GM19035 (cell line): ENCODE data around the gene USHBP1.

Experiments
- ATAC-seq: cut with Tn5 transposase; IDR thresholded peaks from one replicate; pipeline ENCODE4 v1.9.1; 2021; ENCODE audit not compliant: unreplicated experiment

Gene USHBP1

DNA sequence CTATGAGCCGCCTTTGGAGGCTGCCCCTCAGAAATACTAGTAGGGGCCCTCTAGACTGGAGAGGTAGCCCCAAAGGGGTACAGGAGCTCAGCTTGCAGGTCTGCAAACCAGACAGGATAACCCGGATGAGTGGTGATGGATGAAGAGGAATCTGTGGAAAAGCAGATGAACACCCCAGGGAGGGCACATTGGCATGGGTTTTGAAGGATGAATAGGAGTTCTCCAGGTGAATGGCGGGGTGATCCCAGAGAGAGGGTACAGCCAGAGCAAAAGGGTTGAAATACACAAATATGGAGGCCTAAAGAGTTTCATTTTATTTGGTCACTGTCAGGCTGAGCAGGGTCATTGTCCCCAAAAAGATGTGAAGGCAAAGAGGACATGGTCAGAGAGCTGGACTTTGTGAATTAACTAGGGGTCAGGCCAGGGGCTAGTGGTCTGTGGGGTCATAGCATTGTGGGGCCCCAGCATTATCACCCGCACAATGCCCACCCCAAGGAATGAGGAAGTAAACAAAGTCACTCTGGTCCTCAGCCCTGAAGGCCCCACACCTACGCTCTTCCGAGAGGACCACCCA lies 23.6 kb downstream of the USHBP1 start:
- ATAC-seq, result no peak

DNA sequence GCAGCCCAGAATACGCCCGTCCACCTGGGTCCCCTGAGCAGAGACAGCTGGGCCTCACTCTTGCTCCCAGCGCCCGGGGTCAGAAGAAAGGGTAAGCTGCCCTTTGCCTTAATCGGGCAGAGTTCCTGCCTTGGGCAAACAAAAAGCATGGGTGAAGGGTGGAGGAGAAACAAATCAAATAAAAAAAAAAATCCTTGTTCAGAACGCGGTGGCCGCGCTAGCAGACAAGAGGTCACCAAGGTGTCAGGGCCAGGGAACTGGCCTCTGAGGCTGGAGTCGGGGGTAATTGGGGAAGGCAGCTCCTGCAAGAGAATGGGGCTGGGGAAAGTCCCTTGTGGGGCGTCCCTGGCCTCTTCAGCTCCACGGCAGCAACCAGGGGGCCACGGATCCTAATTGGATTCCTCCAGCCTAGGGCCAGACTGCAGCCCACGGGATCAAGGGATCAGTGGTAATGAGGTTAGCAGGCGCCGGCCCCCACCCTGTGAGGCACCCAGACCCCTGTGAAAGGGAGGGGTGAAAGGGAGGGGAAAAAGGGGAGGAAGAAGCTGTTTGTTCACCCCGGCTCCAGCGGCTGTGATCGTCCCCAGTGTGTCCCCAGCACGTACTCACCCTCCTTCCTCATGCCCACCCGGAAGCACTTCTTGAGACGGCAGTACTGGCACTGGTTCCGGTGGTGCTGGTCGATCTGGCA lies 24.3 kb downstream of the USHBP1 start:
- ATAC-seq, result no peak

DNA sequence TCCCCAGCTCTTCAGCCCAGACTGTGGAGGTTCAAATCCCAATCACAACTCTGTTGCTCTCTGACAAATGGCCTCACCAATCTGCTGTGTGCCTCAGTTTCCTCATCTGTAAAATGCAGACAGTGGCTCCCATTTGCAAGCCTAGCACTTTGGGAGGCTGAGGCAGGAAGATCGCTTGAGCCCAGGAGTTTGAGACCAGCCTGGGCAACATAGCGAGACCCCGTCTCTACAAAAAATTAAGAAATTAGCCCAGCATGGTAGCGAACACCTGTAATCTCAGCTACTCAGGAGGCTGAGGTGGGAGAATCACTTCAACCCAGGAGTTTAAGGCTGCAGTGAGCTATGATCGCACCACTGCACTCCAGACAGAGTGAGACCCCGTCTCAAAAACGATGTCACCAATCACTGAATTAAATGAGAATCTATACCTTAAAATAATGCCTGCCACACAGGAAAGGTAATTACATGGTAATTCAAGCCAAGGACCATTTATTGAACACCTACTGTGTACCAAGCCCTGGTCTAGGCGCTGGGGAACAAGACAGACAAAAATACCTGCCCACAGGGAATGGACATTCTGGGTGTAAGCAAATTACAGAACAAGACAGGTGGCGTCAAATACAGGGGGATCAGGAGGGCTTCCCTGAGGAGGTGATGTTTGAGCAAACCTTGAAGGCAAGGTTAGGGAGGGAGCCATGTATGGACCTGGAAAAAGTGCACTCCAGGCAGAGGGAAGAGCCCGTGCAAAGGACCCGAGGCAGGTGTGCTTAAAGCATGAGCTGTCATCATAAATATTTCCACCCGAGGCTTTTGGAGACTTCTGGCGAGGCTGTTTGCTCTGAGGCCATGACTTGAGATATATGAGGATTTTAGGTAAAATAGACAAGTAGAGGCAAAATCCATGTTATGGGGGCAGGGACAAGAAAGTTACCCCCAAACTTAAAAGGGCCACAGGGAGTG lies 26.5 kb downstream of the USHBP1 start:
- ATAC-seq, result no peak

DNA sequence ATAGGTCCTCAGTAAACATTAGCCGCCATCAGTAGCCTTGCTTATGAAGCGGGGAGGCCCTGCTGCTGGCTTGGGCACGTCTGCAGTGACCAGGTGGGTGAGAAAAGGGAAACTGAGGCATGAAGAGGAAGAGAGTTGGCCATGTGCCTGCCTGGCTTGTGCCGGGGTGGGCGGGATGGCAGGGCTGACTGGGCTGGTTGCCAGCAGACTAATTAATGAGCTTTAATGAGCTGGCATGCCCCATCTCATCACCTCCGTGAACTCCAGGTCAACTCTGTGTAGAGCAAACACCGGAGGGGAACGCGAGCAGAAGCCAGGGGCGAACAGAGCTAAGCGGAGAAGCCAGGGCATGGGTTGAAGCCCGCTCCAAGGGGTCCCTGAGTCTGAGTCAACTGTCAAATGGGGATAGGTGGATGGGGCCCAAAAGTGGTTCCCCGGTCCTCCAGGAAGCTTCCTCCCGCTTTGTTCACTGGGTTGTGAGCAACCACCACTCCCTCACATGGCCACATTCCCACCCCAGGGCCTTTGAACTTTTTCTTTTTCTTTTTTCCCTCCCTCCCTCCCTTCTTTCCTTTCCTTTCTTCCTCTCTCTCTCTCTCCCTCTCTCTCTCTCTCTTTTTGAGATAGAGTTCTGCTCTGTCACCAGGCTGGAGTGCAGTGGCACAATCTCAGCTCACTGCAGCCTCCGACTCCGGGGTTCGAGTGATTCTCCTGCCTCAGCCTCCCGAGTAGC lies 27.6 kb downstream of the USHBP1 start:
- ATAC-seq, result no peak

DNA sequence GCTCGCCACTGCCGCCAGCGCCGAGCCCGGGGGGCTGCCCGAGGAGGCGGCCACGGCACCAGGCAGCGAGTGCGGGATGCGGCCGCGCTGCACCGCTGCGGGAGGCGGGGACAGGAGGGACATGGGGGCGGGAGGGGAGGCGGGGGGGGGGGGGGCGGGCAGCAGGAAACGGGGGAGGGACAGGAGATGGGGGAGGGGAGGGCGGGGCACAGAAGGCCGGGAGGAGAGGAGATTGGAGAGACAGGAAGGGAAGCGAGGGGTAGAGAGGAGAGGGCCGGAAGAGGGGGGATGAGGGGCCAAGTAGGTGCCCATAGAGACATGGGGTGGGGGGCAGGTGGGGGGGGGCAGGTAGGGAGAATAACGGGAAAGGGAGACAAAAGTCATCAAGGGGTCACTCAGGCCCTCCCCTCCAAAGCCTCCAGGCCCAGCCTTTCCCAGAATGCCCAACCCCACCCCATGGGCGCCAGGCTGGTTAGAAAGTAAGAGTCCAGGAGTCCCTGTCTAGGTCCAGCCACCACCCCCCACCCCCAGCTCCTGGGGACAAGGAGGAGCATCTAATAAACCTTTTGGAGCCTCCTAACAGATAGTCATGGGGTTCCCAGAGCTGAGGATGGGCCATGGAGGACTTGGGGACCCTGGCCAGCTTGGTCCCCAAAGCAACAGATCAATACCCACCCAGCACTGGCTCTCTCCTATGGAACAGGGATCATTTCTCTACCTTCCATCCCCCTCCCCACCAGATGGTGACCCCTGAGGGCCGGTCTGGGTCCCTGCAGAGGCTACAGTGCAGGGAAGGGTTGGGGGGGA lies 28.4 kb downstream of the USHBP1 start:
- peak; percentile 20 for ATAC-seq

DNA sequence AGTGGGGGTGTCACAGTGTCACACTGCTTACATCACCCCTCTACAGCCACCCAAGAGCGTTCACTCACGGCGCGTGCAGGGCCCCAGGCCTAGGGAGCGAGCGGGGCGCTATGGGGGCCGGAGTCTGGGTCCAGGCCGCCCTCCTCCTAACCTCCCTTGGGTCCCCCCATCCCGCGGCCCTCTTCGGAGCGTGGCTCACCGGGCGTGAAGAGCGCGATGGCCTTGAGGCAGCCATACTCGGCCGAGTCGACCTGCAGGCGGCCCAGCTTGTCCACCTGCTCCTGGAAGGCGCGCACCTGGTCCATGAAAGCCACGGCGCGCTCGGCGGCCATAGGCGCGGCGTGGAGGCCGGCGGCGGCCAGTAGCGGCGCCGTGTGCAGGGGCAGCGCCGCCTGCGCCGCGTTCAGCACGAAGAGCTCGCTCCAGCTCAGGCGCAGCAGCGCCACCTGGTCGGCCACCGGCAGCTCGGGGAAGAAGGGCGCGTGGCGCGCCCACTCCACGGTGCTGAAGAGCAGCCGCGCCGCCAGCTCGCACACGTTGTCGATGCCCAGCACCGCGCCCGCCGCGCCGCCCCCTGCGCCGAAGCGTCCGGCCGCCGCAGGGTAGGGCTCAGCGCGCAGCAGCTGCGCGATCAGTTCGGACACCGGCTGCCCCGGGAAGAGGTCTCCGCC lies 29.1 kb downstream of the USHBP1 start:
- ATAC-seq, result peak; percentile 80

DNA sequence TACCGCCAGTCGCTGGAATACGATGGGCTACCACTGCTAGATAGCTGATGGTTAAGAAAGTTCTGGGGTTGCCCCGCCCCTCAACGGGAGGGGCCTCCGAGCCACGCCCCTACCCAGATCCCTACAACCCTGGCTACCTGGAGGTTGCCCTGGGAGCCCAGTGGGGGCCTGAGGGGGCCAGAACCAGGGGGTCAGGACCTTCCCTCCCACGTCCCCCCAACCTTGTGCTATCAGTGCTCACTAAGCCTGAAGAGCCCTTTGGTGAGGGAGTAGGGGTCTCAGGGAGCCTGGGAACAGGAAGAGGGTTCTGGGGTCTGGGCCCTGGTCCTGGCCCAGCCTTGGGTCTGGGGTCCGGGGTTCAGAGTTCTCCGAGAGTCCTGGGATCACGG lies 29.6 kb downstream of the USHBP1 start:
- ATAC-seq, result peak; percentile 38

DNA sequence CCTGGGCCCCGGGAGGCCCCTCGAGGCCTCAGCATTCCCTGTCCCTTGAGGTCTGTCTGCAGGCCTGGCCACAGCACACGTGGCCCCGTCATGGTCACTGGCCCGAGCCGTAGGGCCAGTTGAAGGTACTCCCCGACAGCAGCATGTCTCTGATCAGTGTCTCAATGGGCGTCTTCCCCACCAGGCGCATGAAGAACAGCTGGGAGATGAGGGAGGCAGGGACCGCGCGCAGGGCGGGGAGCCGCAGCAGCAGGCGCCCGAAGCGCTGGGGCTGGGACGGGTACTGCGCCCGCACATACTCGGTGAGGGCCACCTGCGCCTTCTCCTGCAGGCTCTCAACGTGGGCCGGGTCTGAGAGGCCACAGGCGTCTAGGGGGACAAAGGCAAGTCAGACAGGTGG lies 32.3 kb downstream of the USHBP1 start:
- ATAC-seq, result no peak

DNA sequence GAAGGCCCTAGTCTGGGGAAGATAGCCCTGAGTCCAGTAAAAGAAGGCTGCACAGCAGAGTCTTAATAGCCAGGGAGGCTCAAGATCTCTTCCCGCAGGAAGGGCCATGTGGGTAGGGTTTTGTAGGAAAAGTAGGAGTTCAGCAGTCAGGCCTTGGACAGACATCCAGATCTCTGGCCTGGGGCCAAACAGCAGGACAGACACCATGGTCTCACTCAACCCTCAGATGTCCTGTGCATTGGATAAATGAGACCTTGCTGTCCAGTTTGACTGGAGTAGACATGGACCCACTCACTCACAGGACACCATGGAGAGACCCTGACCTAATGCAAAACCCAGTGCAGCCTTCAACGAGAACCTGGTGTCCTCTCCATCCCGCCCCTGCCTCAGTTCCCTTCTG lies 34.7 kb downstream of the USHBP1 start:
- ATAC-seq, result no peak

DNA sequence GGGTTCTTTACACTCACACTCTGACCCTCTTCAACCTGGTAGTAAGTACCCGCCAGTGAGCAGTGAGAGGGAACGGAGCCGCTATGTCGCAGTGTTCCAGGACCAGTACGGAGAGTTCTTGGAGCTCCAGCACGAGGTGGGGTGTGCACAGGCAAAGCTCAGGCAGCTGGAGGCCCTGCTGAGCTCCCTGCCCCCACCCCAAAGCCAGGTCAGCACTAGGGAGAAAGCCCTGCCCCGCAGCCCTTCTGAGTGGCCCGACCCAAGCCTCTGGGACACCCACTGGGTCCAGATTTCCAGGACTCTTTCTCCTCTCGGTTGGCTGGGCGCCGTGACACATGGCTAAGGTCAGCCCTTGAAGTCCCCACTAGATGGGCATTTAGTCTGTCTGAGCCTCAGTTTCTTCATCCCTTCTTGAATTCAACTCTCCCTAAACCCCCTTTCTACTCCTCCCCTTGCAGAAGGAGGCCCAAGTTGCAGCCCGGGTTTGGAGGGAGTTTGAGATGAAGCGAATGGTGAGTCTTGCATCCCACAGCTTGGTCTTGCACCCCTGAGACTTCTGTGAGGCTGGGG lies 36.7 kb downstream of the USHBP1 start:
- no peak for ATAC-seq

DNA sequence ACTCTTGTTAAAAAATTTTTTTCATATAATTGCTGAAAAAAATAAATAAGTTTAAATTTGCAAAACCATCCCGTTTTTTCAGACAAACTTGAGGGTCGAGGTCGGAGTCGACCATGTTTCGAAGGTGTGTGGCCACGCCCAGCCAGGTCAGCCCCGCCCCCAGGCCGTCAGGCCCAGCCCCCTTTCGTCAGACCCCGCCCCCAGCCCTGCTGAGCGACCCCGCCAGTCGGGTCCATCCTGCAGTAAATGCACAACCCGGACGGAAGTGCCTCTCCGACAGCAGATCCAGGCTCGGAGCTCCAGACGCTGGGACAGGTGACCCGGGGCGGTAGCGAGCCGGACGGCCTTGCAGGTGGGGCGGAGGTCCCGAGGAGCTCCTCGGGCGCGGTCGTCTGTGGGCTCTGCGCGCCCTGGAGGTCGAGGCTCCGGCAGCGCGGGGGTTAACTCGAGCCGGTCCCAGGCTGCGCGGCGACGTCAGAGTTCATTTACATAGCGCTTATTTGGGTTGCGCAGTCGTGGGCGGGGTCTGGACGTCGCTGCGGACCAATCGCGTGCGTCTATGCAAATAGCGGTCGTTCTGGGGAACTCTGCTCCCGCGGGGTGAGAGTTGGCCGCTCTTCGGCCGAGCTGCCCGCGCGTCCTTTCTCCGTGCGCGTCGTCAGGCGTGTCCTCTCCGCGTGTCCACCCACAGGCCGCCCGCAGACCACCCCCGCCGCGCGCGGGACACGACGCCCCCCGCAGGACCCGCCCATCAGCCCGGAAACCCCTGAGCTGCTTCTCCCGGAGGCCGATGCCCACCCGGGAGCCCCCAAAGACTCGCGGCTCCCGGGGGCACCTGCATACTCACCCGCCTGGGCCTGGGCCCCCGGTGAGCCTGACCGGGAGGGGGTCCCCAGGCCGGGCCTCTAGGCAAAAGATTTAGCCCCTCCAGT lies 38.3 kb downstream of the USHBP1 start, which contains the start of gene OCEL1:
Gene OCEL1 (plus strand): TSS at position 225 of the 932 bp plus-strand sequence. CDS start 22 bp downstream, at position 247.
- ATAC-seq, result peak; percentile 84

DNA sequence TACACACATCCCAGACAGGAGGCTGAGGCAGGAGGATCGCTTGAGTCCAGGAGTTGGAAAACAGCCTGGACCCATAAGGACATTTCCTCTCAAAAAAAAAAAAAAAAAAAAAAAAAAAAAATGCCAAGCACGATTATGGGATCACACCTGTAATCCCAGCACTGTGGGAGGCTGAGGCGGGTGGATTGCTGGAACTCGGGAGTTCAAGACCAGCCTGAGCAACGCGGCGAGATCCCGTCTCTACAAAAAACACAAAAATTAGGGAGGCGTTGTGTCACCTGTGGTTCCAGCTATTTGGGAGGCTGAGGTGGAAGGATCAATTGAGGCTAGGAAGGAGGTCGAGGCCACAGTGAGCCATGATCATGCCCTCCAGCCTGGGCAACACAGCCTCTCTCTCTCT lies 39.5 kb downstream of the USHBP1 start:
- ATAC-seq, result no peak

DNA sequence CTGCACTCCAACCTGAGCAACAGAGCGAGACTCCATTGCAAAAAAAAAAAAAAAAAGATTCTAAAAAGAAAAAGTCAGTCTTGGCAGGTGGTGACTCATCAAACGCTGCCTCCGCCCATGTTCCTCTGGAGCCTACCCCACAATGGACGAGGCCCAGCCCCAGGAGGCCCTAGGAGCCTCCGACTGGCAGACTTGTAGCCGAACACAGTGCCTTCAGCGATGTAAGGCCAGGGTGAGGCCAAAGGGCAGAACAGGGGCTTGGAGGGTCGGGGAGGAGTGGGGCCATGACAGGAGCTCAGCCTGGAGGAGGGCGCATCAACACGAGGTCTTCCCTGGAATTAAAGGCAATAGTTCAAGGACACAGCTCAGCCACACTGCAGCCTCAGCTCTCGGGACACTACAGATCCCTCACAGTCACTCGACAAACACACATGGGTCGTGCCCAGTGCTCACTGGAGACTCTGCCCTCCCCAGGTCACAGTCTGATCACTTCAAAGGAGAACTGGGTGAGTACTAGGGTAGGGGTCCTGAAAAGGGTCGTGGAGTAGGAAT lies 44.3 kb downstream of the USHBP1 start:
- no peak for ATAC-seq

DNA sequence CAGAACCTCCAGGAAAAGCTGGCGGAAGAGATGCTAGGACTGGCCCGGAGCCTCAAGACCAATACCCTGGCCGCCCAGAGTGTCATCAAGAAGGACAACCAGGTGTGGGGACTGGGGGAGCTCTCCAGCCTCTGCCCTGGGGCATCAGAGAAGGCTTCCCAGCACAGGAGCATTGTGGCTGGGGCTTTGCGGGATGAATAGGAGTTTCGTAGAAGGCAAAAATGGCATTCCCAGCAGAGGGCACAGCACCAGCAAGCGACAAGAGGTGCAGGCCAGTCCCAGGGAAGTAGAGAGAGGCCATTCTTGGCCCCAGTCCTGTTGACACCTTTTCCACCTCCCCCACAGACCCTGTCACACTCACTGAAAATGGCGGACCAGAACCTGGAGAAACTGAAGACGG lies 45.3 kb downstream of the USHBP1 start:
- ATAC-seq, result no peak

DNA sequence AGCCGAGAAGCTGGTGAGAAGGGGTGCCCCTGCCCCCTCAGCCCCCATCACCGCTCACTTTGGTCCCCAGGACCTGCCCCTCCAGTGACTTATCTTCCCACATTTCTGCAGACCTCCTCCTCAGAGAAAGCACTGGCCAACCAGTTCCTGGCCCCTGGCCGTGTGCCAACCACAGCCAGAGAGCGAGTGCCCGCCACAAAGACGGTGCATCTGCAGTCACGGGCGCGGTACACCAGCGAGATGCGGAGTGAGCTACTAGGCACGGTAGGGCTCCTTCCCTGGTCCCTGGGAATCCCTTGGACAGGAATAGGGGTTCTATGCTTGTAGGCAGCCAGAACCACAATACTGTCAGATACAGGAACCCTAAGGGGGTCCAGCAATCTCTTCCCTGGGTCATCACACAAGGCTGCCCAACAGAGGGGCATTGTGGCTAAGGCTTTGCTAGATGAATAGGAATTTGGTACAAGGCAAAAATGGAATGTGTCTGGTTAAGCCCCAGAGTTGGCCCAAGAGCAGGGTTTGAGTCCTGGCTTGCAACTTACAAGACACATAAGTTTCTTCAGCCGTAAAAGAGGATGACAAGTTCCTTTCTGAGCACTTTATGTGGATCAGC lies 48.4 kb downstream of the USHBP1 start:
- ATAC-seq, result no peak

DNA sequence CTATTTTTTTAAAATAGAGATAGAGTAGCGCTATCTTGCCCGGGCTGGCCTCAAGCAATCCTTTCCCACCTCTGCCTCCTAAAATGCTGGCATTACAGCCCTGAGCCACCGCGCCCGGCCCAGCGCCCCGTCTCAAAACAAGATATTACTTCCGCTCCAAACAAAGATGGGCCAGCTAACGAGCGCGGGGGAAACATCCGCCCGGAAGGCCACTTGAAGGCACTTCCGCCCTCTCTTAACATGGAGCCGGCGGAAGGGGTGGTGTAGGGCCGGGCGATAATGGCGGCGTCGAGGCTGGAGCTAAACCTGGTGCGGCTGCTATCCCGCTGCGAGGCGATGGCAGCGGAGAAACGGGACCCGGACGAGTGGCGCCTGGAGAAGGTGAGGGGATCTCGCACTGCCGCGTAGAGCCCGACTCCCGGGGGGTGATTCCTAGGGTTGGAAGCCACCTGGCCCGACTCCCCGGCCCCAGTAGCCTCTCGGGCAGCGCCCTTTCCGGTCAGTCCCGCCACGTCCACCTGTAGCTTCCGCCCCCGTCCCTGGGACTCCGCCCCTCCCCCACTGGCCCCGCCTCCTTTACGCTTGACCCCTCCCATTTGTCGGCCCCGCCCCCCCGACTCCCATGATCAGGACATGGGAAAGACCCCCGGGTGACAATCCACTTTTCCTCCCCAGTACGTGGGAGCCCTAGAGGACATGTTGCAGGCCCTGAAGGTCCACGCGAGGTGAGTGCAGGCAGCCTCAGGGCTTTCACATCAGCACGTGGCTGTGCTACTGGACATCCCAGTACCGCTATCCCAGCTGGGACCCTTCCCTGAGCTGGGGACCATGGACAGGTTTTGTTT lies 49.2 kb downstream of the USHBP1 start, which contains the start of gene USE1:
Gene USE1 (plus strand): TSS at position 231 of the 845 bp plus-strand sequence. CDS start 49 bp downstream, at position 280.
- ATAC-seq, result peak; percentile 86
